Muscle layer of colon (tissue), 2 donors: ENCODE measurements around the gene CDK6.

Experiments
- H3K27ac ChIP-seq: one replicate; pipeline ENCODE4 v1.7.0; 2013; ENCODE audit warnings: low read depth, mild to moderate bottlenecking, low read length, moderate library complexity
- H3K27me3 ChIP-seq, 2 donors: one replicate each; pipeline ENCODE4 v1.7.0; 2013; ENCODE audit warnings: low read length in 2 of 2, mild to moderate bottlenecking in 2 of 2; ENCODE audit not compliant: insufficient read depth in 2 of 2, control insufficient read depth in 1 of 2
- H3K36me3 ChIP-seq: one replicate; pipeline ENCODE4 v1.7.0; 2013; ENCODE audit warnings: mild to moderate bottlenecking, low read length; ENCODE audit not compliant: insufficient read depth
- H3K4me1 ChIP-seq: one replicate; pipeline ENCODE4 v1.7.0; 2013; ENCODE audit warnings: mild to moderate bottlenecking, low read length; ENCODE audit not compliant: insufficient read depth
- H3K4me3 ChIP-seq, 2 donors: one replicate each; pipeline ENCODE4 v1.7.0; 2013; ENCODE audit warnings: low read length in 2 of 2, low read depth in 1 of 2, mild to moderate bottlenecking in 1 of 2, moderate library complexity in 1 of 2
- H3K9ac ChIP-seq: one replicate; pipeline ENCODE4 v1.7.0; 2013; ENCODE audit warnings: low read length
- H3K9me3 ChIP-seq: one replicate; pipeline ENCODE4 v1.7.0; 2013; ENCODE audit warnings: mild to moderate bottlenecking, low read length
- donor health status: abdominal sarcoma.
- donor health status: Adenocarcinoma of cecum.

The CDK6 gene

GRCh38 chr7:92631850-92632487, 204.4 kb downstream of the CDK6 start:
- Histone ChIP-seq H3K4me1 (peaks cover 20% of the 10 kb centered on the region), H3K27ac (no peak overlapping the region), H3K4me3 (no peak overlapping the region), H3K9ac (no peak overlapping the region), H3K27me3 (no peaks in the 10 kb centered on the region), H3K9me3 (no peaks in the 10 kb centered on the region), H3K36me3 (no peaks in the 10 kb centered on the region)

- Histone ChIP-seq H3K27me3 (no peaks in the 10 kb centered on the region), H3K4me3 (no peak overlapping the region), H3K36me3 (no peaks in the 10 kb centered on the region), H3K4me1 (peaks cover 20% of the 10 kb centered on the region), H3K9ac (no peak overlapping the region), H3K27ac (no peak overlapping the region), H3K9me3 (no peaks in the 10 kb centered on the region)
Measured at GRCh38 chr7:92631067-92631849, 205.1 kb downstream of the CDK6 start.

GRCh38 chr7:92629779-92630178, 206.6 kb downstream of the CDK6 start:
- Histone ChIP-seq H3K27me3 (no peaks in the 10 kb centered on the region), H3K36me3 (no peaks in the 10 kb centered on the region), H3K9me3 (no peaks in the 10 kb centered on the region), H3K27ac (no peak overlapping the region), H3K9ac (no peak overlapping the region), H3K4me3 (no peak overlapping the region), H3K4me1 (peaks cover 20% of the 10 kb centered on the region)

GRCh38 chr7:92627956-92628355, 208.4 kb downstream of the CDK6 start:
- H3K9ac ChIP-seq = no peak overlapping the region
- H3K27me3 ChIP-seq = no peaks in the 10 kb centered on the region
- H3K4me1 ChIP-seq = peaks cover 2% of the 10 kb centered on the region
- H3K9me3 ChIP-seq = no peaks in the 10 kb centered on the region
- H3K4me3 ChIP-seq = no peak overlapping the region
- no peaks in the 10 kb centered on the region for H3K36me3 ChIP-seq
- no peak overlapping the region for H3K27ac ChIP-seq

GRCh38 chr7:92626281-92626809, 210.0 kb downstream of the CDK6 start:
- peaks cover 1% of the 10 kb centered on the region for H3K4me1 ChIP-seq
- no peak overlapping the region for H3K9ac ChIP-seq
- H3K4me3 ChIP-seq = no peak overlapping the region
- no peak overlapping the region for H3K27ac ChIP-seq
- H3K27me3 ChIP-seq = no peaks in the 10 kb centered on the region
- H3K9me3 ChIP-seq = no peaks in the 10 kb centered on the region
- H3K36me3 ChIP-seq = no peaks in the 10 kb centered on the region

GRCh38 chr7:92625617-92626016, 210.8 kb downstream of the CDK6 start:
- no peak overlapping the region for H3K9ac ChIP-seq
- H3K36me3 ChIP-seq = no peaks in the 10 kb centered on the region
- peaks cover 8% of the 10 kb centered on the region for H3K4me1 ChIP-seq
- no peak overlapping the region for H3K27ac ChIP-seq
- H3K27me3 ChIP-seq = no peaks in the 10 kb centered on the region
- no peak overlapping the region for H3K4me3 ChIP-seq
- H3K9me3 ChIP-seq = no peaks in the 10 kb centered on the region

GRCh38 chr7:92624298-92624996, 211.9 kb downstream of the CDK6 start:
- no peak overlapping the region for H3K9ac ChIP-seq
- peaks cover 10% of the 10 kb centered on the region for H3K4me1 ChIP-seq
- H3K9me3 ChIP-seq = no peaks in the 10 kb centered on the region
- H3K27ac ChIP-seq = no peak overlapping the region
- H3K27me3 ChIP-seq = no peaks in the 10 kb centered on the region
- H3K4me3 ChIP-seq = no peak overlapping the region
- no peaks in the 10 kb centered on the region for H3K36me3 ChIP-seq

- H3K27me3 ChIP-seq = no peaks in the 10 kb centered on the region
- H3K4me1 ChIP-seq = peaks cover 10% of the 10 kb centered on the region
Measured at GRCh38 chr7:92623544-92623943, 212.8 kb downstream of the CDK6 start.

GRCh38 chr7:92622685-92623084, 213.7 kb downstream of the CDK6 start:
- H3K4me1 ChIP-seq = peaks cover 10% of the 10 kb centered on the region
- no peaks in the 10 kb centered on the region for H3K27me3 ChIP-seq
- no peak overlapping the region for H3K9ac ChIP-seq
- peaks cover 5% of the 10 kb centered on the region for H3K36me3 ChIP-seq
- no peak overlapping the region for H3K4me3 ChIP-seq
- no peaks in the 10 kb centered on the region for H3K9me3 ChIP-seq
- H3K27ac ChIP-seq = no peak overlapping the region

More at GRCh38 chr7:92623544-92623943, 212.8 kb downstream of the CDK6 start:
- H3K4me3 ChIP-seq = no peak overlapping the region
- no peak overlapping the region for H3K27ac ChIP-seq
- no peaks in the 10 kb centered on the region for H3K9me3 ChIP-seq
- no peak overlapping the region for H3K9ac ChIP-seq
- no peaks in the 10 kb centered on the region for H3K36me3 ChIP-seq

- H3K9ac ChIP-seq = no peak overlapping the region
- H3K4me3 ChIP-seq = no peak overlapping the region
- peaks cover 10% of the 10 kb centered on the region for H3K4me1 ChIP-seq
- no peak overlapping the region for H3K27ac ChIP-seq
- H3K27me3 ChIP-seq = no peaks in the 10 kb centered on the region
- H3K36me3 ChIP-seq = peaks cover 9% of the 10 kb centered on the region
- no peaks in the 10 kb centered on the region for H3K9me3 ChIP-seq
Measured at GRCh38 chr7:92622030-92622429, 214.3 kb downstream of the CDK6 start.

- H3K27ac ChIP-seq = no peak overlapping the region
- peaks cover 10% of the 10 kb centered on the region for H3K4me1 ChIP-seq
- no peaks in the 10 kb centered on the region for H3K27me3 ChIP-seq
- peaks cover 9% of the 10 kb centered on the region for H3K36me3 ChIP-seq
- H3K4me3 ChIP-seq = no peak overlapping the region
- no peak overlapping the region for H3K9ac ChIP-seq
- no peaks in the 10 kb centered on the region for H3K9me3 ChIP-seq
Measured at GRCh38 chr7:92621561-92622023, 214.8 kb downstream of the CDK6 start.
